Right renal pelvis (tissue), 4 donors: ENCODE results near the gene BTN2A1. TPM values are rescaled to one million over a fixed set of nuclear protein-coding genes. Genes with fewer than 3 reads are reported as not detected.
"Not testable (repeated sequence)": the region's sequence is repeated elsewhere in the genome, so short reads cannot be mapped to it uniquely, and the experiment has no call there.

Source experiments
- DNase-seq, 4 donors: peaks; one replicate each; pipeline ENCODE4 v3.0.0-alpha.2; 2013; ENCODE audit warnings: low read depth in 4 of 4, low spot score in 3 of 4, missing footprints in 1 of 4
- polyA plus RNA-seq, 4 donors: library from polyadenylated mRNA; unstranded; fragments of 120-200 nt; gene quantifications; one replicate each; pipeline ENCODE4 v1.2.1, GENCODE V29; 2013; ENCODE audit not compliant: insufficient read length in 4 of 4

The BTN2A1 gene
- polyA plus RNA-seq, 4 donors, result 30.1 to 32.5 (median 31.4) TPM

- no peak for DNase-seq
Measured at GRCh38 chr6:26431258-26432172, 26.2 kb upstream of the BTN2A1 start.

GRCh38 chr6:26432627-26433201 is 25.0 kb upstream of the BTN2A1 start:
- no peak for DNase-seq

- not testable (repeated sequence) for DNase-seq
Measured at GRCh38 chr6:26433680-26434079, 24.1 kb upstream of the BTN2A1 start.

GRCh38 chr6:26436018-26436417 is 21.7 kb upstream of the BTN2A1 start:
- no peak for DNase-seq

- no peak for DNase-seq
Measured at GRCh38 chr6:26437550-26437949, 20.2 kb upstream of the BTN2A1 start.

- DNase-seq, result no peak
Measured at GRCh38 chr6:26438000-26438399, 19.8 kb upstream of the BTN2A1 start.

GRCh38 chr6:26439151-26440125 is 18.3 kb upstream of the BTN2A1 start:
- DNase-seq, result no peak

GRCh38 chr6:26440977-26441358 is 16.8 kb upstream of the BTN2A1 start:
- no peak for DNase-seq

- DNase-seq, result no peak
Measured at GRCh38 chr6:26441977-26442376, 15.8 kb upstream of the BTN2A1 start.

- DNase-seq, result no peak
Measured at GRCh38 chr6:26445934-26446667, 11.7 kb upstream of the BTN2A1 start.

- DNase-seq, result no peak
Measured at GRCh38 chr6:26447257-26447656, 10.5 kb upstream of the BTN2A1 start.

- no peak for DNase-seq
Measured at GRCh38 chr6:26450240-26450639, 7.5 kb upstream of the BTN2A1 start.

- no peak for DNase-seq
Measured at GRCh38 chr6:26452631-26453235, 5.0 kb upstream of the BTN2A1 start.

GRCh38 chr6:26454631-26455030 is 3.1 kb upstream of the BTN2A1 start:
- DNase-seq, result no peak

GRCh38 chr6:26455357-26455970 is 2.3 kb upstream of the BTN2A1 start:
- no peak for DNase-seq

GRCh38 chr6:26457264-26457805 is 420 bp upstream of the BTN2A1 start:
- no peak for DNase-seq

GRCh38 chr6:26459023-26459810 is 1.5 kb downstream of the BTN2A1 start:
- DNase-seq, result no peak

GRCh38 chr6:26461353-26461752 is 3.6 kb downstream of the BTN2A1 start:
- not testable (repeated sequence) for DNase-seq
